Measurements from ENCODE around the gene PRKX.
"Not testable (repeated sequence)": the region's sequence is repeated elsewhere in the genome, so short reads cannot be mapped to it uniquely, and the experiment has no call there.

PRKX gene

GRCh38 chrX:3653111-3653510 lies 60.3 kb downstream of the PRKX start:
- DNase-seq (ENCODE audit: low read depth, low spot score) = no peak

DNA sequence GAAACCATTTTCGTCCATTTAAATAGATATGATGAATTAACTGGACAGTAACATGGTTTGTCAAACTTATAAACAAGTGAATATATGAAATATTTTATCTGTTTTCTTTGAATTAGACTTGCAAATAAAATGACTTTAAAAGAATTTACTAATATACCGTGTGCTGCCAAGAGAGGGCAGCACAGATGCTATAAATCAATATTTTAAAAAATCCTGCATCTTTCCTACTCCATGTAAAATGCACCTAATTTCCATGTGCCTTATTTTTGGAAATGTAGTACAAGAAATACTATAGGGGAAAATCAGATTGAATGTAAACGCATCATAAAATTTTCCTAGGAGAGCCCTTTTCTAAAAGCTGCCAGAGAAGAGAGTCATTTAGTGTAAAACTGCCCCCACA lies 62.2 kb downstream of the PRKX start:
- no peak for DNase-seq (ENCODE audit: low read depth, low spot score)

DNA sequence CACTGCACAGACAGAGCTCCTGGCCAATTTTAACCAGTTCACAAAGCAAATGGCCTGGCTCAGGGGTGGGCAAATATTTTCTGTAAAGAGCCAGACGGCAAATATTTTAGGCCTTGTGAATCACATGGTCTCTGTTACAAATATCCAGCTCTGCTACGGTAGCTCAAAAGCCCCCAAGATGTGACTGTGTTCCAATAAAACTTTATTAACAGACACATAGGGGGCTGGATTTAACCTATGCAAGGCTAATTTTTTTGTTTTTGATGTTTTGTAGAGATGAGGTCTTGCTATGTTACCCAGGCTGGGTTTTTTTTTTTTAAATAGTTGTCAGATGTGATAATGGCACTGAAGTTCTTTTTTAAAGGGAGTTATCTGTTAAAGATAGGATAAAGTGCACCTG lies 65.4 kb downstream of the PRKX start:
- DNase-seq (ENCODE audit: low read depth, low spot score) = no peak

- not testable (repeated sequence) for DNase-seq (ENCODE audit: low read depth, low spot score)
These were observed 73.4 kb downstream of the PRKX start for GRCh38 chrX:3639858-3640631.

GRCh38 chrX:3639236-3639635 lies 74.2 kb downstream of the PRKX start:
- no peak for DNase-seq (ENCODE audit: low read depth, low spot score)

DNA sequence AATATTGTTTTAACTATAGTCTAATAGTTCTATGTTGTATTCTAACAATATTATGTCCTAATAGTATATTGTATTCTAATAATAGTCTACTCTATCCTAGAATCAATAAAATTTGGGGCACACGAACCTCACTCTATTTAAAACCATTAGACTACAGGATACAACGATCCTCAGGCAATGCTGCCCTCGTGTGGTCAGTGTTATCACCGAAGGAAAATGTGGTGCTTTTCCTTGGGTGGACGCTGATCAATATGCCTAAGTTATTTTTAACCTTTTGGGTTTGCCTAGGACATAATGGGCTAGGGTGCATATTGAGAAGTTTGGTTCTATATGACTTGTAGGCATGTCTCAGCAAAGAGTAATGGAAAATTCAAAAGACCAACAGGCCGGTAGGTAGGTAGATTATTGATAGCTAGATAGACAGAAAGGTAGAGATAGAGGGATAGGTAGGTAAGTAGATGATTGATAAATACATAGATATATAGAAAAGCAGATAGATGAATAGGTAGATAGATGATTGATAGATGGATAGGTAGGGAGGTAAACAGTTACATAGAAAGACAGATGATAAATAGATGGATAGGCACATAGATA lies 75.1 kb downstream of the PRKX start:
- DNase-seq (ENCODE audit: low read depth, low spot score) = no peak

GRCh38 chrX:3636803-3637202 lies 76.6 kb downstream of the PRKX start:
- no peak for DNase-seq (ENCODE audit: low read depth, low spot score)

DNA sequence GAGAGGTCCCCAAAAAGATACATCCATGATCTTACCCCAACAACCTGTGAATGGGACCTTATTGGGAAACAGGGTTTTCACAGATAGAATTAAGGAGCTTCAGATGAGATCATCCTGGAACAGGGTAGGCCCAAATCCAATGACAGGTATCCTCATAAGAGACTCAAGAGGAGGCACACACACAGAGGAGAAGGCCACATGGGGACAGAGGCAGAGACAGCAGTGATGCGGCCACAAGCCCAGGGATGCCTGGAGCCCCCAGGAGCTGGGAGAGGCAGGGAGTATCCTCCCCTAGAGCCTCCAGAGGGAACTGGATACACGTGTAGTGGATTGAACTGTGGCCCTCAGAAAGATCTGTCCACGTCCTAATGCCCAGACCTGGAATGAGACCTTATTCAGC lies 82.3 kb downstream of the PRKX start:
- no peak for DNase-seq (ENCODE audit: low read depth, low spot score)

DNA sequence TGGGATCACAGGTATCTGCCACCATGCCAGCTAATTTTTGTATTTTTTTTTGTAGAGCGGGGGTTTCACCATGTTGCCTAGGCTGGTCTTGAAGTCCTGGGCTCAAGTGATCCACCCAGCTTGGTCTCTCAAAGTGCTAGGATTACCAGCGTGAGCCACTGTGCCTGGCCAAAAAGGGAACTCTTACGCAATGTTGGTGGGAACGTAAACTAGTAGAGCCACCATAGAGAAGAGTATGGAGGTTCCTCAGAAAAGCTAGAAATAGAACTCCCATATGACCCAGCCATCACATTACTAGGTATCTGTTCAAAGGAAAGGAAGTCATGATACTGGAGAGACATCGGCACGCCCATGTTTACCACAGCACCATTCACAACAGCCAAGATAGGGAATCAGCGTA lies 85.9 kb downstream of the PRKX start:
- no peak for DNase-seq (ENCODE audit: low read depth, low spot score)

DNA sequence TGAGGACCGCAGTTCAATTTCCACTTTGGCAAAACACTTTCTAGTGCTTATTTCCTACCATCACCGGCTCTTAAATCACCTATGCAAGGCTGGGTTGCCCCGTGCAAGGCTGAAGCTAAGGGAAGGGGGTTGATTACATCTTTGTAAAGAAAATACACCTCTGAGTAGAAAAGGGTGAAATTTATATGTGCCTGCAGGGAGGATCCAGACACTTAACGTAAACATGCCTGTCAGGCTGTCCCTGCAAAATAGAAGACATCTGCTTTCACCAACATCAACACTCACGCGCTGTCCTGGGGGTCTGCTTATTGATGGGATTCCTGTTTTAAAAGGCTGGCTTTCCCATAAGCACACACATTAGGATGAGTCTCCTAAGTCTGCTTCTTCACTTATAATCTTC lies 92.0 kb downstream of the PRKX start:
- DNase-seq (ENCODE audit: low read depth, low spot score) = no peak

- not testable (repeated sequence) for DNase-seq (ENCODE audit: low read depth, low spot score)
These were observed 101.7 kb downstream of the PRKX start for GRCh38 chrX:3611744-3612143.

- no peak for DNase-seq (ENCODE audit: low read depth, low spot score)
These were observed 103.6 kb downstream of the PRKX start for GRCh38 chrX:3609810-3610209.

DNA sequence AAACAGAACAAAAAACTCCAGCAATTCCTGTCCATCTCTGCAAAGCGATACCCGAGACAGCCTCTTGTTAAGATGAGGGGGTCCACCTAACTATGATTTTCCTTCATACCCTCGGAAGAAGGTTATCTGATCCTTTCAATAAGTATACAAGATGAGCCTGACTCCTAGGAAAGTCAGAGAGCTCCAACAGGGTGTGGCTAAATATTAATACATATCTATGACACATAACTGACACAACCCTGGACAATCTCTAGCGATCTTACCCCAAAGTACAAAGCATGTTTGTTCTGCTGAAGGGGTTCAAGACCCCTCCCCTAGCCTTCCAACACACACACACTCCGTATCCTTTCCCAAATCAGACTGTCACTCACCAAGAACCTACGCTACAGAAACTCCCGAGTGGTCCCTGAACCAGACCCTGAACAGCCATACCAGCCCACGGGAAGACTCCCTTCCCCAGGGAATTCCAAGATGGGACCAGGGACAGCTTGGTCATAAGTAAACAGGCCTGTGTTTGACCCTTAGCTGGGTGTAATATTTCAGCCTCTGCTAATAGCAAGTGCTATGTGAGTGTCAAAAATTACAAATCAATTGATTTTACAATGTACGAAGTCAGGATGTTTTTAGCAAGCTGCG lies 110.3 kb downstream of the PRKX start:
- no peak for DNase-seq (ENCODE audit: low read depth, low spot score)

GRCh38 chrX:3599802-3600430 lies 113.5 kb downstream of the PRKX start:
- DNase-seq (ENCODE audit: low read depth, low spot score) = no peak

DNA sequence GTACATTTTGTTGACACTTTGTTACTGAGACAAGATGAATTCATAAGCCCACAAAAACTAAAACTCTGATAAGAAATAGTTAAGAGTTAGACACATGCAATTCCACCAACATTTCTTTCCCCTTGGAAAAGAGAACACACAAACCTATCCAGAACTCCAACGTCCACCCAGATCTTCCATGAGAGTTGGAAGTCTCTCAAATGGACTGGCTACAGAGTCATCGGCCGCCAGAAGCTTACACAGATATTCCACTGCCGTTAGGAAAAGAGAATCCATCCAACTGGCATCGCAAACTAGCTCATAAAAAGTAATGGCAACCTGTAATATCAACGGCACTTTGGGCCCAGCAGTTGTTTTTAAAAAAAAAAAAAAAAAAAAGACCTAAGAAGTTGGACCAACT lies 114.7 kb downstream of the PRKX start:
- no peak for DNase-seq (ENCODE audit: low read depth, low spot score)

GRCh38 chrX:3598046-3598605 lies 115.3 kb downstream of the PRKX start:
- DNase-seq (ENCODE audit: low read depth, low spot score) = no peak

- no peak for DNase-seq (ENCODE audit: low read depth, low spot score)
These were observed 121.3 kb downstream of the PRKX start for GRCh38 chrX:3592184-3592583.

DNA sequence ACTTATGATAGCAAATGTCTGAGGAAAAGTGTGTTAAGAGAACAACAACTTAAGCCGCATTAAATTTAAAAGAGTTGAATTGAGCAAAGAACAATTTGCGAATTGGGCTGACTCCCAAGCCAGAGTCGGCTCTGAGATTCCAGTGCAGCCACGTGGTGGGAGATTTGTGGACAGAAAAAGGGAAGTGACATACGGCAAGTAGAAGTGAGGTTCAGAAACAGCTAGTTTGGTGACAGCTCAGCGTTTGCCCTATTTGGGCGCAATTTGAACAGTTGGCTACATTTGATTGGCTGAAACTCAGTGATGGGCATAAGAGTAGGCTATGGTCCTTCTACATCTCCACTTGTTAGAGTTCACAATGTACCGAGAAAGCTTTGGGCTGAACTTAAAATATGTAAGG lies 124.0 kb downstream of the PRKX start:
- no peak for DNase-seq (ENCODE audit: low read depth, low spot score)

DNA sequence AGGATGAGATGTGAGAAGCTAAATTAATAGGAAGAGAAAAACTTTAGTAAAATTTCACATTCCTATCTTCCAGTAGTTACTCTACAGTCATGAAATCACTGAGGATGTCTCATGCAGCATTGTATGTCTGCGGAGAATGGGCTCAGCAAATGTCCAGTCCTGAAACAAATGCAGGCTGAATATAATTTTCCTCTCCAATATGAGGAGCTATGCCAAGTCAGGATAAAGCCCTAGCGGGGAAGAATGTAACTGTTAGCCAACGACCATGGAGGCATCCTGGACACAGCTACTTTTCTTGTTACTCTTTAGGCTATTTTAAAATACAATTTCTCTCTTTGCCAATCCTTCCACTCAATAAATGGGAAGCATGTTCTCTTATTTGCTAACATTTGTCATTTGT lies 127.7 kb downstream of the PRKX start:
- DNase-seq (ENCODE audit: low read depth, low spot score) = no peak

DNA sequence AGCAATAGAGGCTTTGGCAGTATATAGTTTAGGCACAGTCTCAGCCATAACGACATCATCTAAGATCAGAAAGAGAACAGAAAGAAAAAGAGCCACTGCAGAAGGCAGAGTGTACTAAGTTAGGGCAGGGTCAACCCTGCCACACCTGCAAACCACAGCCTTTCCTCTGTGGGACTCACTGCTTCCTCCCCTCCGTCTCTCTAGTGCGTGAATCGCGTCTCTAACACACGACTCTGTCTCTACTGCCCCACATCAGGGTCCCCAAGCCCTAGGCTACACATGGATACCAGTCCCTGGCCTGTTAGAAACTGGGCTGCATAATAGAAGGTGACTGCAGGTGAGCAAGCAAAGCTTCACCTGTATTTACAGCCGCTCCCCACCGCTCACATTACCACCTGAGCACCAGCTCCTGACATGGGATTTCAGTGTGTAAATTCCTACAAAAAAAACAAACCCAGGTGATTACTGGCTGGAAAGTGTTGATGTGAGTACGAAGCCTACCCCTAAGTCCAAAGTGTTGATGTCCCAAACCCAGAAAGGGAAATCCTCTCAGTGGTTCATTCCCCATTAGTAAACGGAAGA lies 128.9 kb downstream of the PRKX start:
- DNase-seq (ENCODE audit: low read depth, low spot score) = no peak

DNA sequence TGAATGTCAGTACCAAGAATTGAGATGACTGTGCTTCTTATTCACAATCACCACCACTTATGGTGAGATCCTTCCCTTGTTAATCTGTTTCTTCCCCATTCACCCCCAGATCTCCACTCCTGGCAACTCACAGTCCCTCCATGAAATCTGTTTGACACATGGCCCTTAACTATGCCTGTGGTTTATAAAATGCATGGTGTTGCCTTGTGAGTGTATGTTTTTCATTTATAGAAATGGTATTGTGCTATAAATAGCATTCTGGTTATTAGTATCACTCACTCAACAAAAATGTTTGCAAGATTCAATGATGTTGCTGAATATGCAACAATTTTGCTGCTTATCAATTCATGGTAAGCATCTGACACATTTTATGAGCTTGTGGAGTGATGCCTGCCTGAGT lies 131.0 kb downstream of the PRKX start:
- DNase-seq (ENCODE audit: low read depth, low spot score) = no peak

DNA sequence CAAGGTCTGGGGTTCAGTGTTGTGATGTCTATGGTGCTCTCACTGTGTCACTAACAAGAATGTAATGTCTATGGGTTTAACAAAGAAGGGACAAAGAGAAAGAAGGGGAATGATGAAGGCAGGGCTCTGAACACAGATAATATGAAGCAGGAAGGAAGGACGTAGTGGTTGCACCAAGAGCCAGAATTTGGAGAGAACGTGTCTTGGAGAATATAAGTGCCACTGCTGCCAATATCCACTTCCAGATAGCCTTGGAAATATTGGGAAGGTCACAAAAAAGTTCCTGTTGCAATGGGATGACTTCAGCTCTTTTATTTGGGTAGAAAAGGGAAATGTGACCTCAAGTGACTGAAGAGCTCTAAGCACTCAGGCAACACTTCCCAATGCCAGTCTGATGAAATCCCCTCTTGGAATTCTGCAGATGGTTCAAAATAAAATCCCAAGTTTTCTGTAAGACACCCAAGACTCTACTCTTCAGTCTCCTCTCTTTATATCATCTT lies 131.8 kb downstream of the PRKX start:
- DNase-seq (ENCODE audit: low read depth, low spot score) = no peak

Data from activated CD4-positive, CD25-positive, alpha-beta regulatory T cell treated with anti-CD3 and anti-CD28 coated beads, Interleukin-2, amount 50 U/mL, for 16 hours (primary cell).